ENCODE data around the gene COL6A5.

DNA sequence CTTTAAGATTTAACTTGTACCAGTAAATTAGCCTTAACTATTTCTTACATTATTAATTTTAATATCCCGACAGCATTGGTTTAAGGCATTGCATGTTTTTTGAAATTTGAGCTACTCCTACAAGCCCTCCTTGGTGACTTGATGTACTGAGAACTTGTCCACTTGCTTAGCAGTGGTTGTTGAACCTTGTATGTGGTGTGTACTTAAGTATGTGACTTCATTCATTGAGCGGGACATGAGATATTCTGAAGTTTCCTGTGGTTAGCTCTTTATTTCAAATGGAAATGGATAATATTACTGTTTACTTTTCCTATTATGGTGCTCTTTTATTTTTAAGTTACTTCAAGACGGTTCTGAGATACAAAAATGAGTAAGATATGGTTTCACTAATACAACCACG is 3.6 kb upstream of the COL6A5 start:
- no peak for TF ChIP-seq MYC (IDR thresholded peaks at IDR 0.05; ENCODE audit: insufficient read depth, insufficient read length, insufficient replicate concordance, low read length, severe bottlenecking)
- TF ChIP-seq, protein P1, sequence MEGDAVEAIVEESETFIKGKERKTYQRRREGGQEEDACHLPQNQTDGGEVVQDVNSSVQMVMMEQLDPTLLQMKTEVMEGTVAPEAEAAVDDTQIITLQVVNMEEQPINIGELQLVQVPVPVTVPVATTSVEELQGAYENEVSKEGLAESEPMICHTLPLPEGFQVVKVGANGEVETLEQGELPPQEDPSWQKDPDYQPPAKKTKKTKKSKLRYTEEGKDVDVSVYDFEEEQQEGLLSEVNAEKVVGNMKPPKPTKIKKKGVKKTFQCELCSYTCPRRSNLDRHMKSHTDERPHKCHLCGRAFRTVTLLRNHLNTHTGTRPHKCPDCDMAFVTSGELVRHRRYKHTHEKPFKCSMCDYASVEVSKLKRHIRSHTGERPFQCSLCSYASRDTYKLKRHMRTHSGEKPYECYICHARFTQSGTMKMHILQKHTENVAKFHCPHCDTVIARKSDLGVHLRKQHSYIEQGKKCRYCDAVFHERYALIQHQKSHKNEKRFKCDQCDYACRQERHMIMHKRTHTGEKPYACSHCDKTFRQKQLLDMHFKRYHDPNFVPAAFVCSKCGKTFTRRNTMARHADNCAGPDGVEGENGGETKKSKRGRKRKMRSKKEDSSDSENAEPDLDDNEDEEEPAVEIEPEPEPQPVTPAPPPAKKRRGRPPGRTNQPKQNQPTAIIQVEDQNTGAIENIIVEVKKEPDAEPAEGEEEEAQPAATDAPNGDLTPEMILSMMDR (IDR thresholded peaks at IDR 0.05 in 2 of 3, conservative IDR thresholded peaks at IDR 0.05 in 1 of 3; ENCODE audit: control insufficient read depth in 2 of 3, extremely low read depth in 1 of 3, insufficient read depth in 1 of 3, low read depth in 3 of 3, low read length in 3 of 3): no peak
- TF ChIP-seq, protein P2, sequence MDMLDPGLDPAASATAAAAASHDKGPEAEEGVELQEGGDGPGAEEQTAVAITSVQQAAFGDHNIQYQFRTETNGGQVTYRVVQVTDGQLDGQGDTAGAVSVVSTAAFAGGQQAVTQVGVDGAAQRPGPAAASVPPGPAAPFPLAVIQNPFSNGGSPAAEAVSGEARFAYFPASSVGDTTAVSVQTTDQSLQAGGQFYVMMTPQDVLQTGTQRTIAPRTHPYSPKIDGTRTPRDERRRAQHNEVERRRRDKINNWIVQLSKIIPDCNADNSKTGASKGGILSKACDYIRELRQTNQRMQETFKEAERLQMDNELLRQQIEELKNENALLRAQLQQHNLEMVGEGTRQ (IDR thresholded peaks at IDR 0.05; ENCODE audit: borderline replicate concordance, low read depth, low read length): no peak
- no peak for TF ChIP-seq ETV6 (conservative IDR thresholded peaks at IDR 0.05 in 1 of 2, IDR thresholded peaks at IDR 0.05 in 1 of 2; ENCODE audit: borderline replicate concordance in 1 of 2, low read depth in 1 of 2)
- TF ChIP-seq EP300 (IDR thresholded peaks at IDR 0.05; ENCODE audit: borderline replicate concordance in 1 of 2, control insufficient read depth in 1 of 2, low read depth in 2 of 2, low read length in 2 of 2): no peak
- no peak for TF ChIP-seq POLR2A (IDR thresholded peaks at IDR 0.05; ENCODE audit: low read depth, low read length)
- no peak for TF ChIP-seq RB1 (IDR thresholded peaks at IDR 0.05; ENCODE audit: borderline replicate concordance)
- TF ChIP-seq ZSCAN29 (IDR thresholded peaks at IDR 0.05): no peak
- no peak for TF ChIP-seq ZNF384 (IDR thresholded peaks at IDR 0.05; ENCODE audit: borderline replicate concordance, low read depth, low read length)
- TF ChIP-seq, protein P3, sequence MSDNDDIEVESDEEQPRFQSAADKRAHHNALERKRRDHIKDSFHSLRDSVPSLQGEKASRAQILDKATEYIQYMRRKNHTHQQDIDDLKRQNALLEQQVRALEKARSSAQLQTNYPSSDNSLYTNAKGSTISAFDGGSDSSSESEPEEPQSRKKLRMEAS (IDR thresholded peaks at IDR 0.05; ENCODE audit: low read depth, low read length): no peak

Measured in GM12878 (cell line).